ENCODE data around the gene SLC66A2. TPM values are rescaled to one million over a fixed set of nuclear protein-coding genes. Genes with fewer than 3 reads are reported as not detected.

The SLC66A2 gene
- total and polyA plus RNA-seq, 2 donors (not counting 1 experiment from before 2014, with no cell fraction given): 44.4 to 45.1 TPM

DNA sequence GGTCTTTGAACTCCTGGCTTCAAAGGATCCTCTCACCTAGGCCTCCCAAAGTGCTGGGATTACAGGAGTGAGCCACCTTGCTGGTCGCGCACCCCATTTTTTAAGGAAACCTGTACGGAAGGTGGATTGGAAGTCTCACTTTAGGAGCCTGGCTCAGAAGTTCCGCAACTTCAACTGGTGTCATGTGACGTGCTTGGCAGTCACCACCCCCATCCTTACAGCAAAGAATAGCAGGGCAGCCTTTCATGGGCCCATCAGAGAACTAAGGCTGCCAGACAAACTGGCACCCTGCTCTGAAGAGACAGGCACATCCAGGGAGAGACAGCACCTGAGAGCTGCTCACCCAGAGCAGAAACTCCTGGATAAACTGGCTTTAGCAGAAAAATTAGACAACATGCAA is 3.3 kb upstream of the SLC66A2 start:
- no peak overlapping the region for H3K9ac ChIP-seq (ENCODE audit: low read length)
- CTCF ChIA-PET: no interaction called here
- Mint-ChIP-seq H3K27me3 (no peaks in the 10 kb centered on the region), H3K4me1 (peaks cover 10% of the 10 kb centered on the region), H3K27ac (no peak overlapping the region), H3K9me3 (ENCODE audit: insufficient read depth) (no peaks in the 10 kb centered on the region), H3K4me3 (no peak overlapping the region)
- peaks cover 8% of the 10 kb centered on the region for H4K20me1 ChIP-seq (ENCODE audit: control insufficient read depth, insufficient read depth, low read length, poor library complexity, severe bottlenecking)
- DNase-seq: no peak
- peaks cover 15% of the 10 kb centered on the region for H3K79me2 ChIP-seq (ENCODE audit: control insufficient read depth, insufficient read depth, low read length)
- H2AFZ ChIP-seq (ENCODE audit: insufficient read depth, low read depth, low read length, poor library complexity, severe bottlenecking): no peak overlapping the region
- POLR2A ChIA-PET: interaction anchor here (0.6 kb wide), 1 partner anchor 31 kb away, joined by 4 read pairs; no protein-coding TSS in a partner anchor
- H3K9me3 ChIP-seq (ENCODE audit: control extremely low read depth in 1 of 3, control insufficient read depth in 2 of 3, insufficient read depth in 1 of 3, low read length in 2 of 3): no peaks in the 10 kb centered on the region
- intact Hi-C loops (cut with micrococcal nuclease): loop anchor here (5.0 kb wide), 1 partner anchor 193 kb away; no protein-coding TSS in a partner anchor
- TF ChIP-seq EZH2 (IDR thresholded peaks at IDR 0.05; ENCODE audit: borderline replicate concordance, insufficient read depth, low read depth, low read length, poor library complexity, severe bottlenecking): no peak
- TF ChIP-seq, protein P1, sequence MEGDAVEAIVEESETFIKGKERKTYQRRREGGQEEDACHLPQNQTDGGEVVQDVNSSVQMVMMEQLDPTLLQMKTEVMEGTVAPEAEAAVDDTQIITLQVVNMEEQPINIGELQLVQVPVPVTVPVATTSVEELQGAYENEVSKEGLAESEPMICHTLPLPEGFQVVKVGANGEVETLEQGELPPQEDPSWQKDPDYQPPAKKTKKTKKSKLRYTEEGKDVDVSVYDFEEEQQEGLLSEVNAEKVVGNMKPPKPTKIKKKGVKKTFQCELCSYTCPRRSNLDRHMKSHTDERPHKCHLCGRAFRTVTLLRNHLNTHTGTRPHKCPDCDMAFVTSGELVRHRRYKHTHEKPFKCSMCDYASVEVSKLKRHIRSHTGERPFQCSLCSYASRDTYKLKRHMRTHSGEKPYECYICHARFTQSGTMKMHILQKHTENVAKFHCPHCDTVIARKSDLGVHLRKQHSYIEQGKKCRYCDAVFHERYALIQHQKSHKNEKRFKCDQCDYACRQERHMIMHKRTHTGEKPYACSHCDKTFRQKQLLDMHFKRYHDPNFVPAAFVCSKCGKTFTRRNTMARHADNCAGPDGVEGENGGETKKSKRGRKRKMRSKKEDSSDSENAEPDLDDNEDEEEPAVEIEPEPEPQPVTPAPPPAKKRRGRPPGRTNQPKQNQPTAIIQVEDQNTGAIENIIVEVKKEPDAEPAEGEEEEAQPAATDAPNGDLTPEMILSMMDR (IDR thresholded peaks at IDR 0.05): no peak
- ATAC-seq (ENCODE audit: low read depth): no peak
- H3K27me3 ChIP-seq (replicated peaks in 1 of 4; ENCODE audit: control extremely low read depth in 1 of 4, control insufficient read depth in 3 of 4, insufficient read depth in 4 of 4, low read length in 3 of 4): no peaks in the 10 kb centered on the region
- no peak overlapping the region for H3K4me3 ChIP-seq (ENCODE audit: control extremely low read depth in 1 of 5, extremely low read depth in 1 of 5, insufficient read depth in 1 of 5, low read depth in 2 of 5, low read length in 4 of 5)
- H3K4me2 ChIP-seq (replicated peaks; ENCODE audit: low read depth, low read length, poor library complexity, severe bottlenecking): no peak overlapping the region
- WGBS (ENCODE audit: insufficient coverage): 80% methylated on average over 1 of the region's 5 CpGs
- peaks cover 8 to 16% of the 10 kb centered on the region in 2 donors for H3K4me1 ChIP-seq (ENCODE audit: control insufficient read depth in 2 of 2, insufficient read depth in 2 of 2, low read length in 2 of 2)
- H3K36me3 ChIP-seq (replicated peaks in 1 of 2; ENCODE audit: control extremely low read depth in 1 of 2, control insufficient read depth in 1 of 2, extremely low read depth in 1 of 2, insufficient read depth in 2 of 2, low read length in 1 of 2): no peaks in the 10 kb centered on the region
- no peak overlapping the region for H3K27ac ChIP-seq (ENCODE audit: low read length in 2 of 2)

DNA sequence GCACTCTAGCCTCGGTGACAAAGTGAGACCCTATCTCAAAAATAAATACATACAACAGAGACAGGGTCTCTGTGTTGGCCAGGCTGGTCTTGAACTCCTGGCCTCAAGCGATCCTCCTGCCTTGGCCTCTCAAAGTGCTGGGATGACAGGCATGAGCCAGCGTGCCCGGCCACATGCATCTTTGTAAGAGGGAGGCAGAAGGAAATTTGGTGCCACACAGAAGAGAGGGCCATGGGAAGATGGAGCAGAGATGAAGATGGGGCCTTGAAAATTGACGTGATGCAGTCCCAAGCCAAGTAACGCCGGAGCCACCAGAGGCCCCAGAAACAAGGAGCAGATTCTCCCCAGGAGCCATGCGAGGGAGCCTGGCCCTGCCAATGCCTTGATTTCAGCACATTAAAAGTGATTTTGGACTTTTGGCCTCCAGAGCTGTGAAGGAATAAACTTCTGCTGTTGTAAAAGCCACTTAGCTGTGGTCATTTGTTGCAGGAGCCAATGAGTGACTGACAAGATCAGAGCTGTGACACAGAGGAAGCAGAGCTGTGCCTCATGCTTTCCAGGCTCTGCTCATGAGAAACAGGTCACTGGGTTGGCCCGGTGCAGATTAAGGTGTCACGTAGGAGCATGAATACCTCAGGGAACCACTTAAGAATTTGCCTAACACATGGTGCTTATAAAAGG is 2.7 kb upstream of the SLC66A2 start:
- no peaks in the 10 kb centered on the region for H3K27me3 ChIP-seq (replicated peaks in 1 of 4; ENCODE audit: control extremely low read depth in 1 of 4, control insufficient read depth in 3 of 4, insufficient read depth in 4 of 4, low read length in 3 of 4)
- POLR2A ChIA-PET: no interaction called here
- no peak overlapping the region for H2AFZ ChIP-seq (ENCODE audit: insufficient read depth, low read depth, low read length, poor library complexity, severe bottlenecking)
- H3K27ac ChIP-seq (ENCODE audit: low read length in 2 of 2): no peak overlapping the region
- ATAC-seq (ENCODE audit: low read depth): no peak
- no peaks in the 10 kb centered on the region for H3K9me3 ChIP-seq (ENCODE audit: control extremely low read depth in 1 of 3, control insufficient read depth in 2 of 3, insufficient read depth in 1 of 3, low read length in 2 of 3)
- H3K4me1 ChIP-seq (ENCODE audit: control insufficient read depth in 2 of 2, insufficient read depth in 2 of 2, low read length in 2 of 2): peaks cover 15 to 20% of the 10 kb centered on the region in 2 donors
- Mint-ChIP-seq H3K27ac (no peak overlapping the region), H3K9me3 (ENCODE audit: insufficient read depth) (no peaks in the 10 kb centered on the region), H3K4me3 (peak overlapping the region; percentile 70), H3K27me3 (no peaks in the 10 kb centered on the region), H3K4me1 (peaks cover 15% of the 10 kb centered on the region)
- DNase-seq: no peak
- peaks cover 0 to 1% of the 10 kb centered on the region in 2 experiments for H3K36me3 ChIP-seq (replicated peaks in 1 of 2; ENCODE audit: control extremely low read depth in 1 of 2, control insufficient read depth in 1 of 2, extremely low read depth in 1 of 2, insufficient read depth in 2 of 2, low read length in 1 of 2)
- peaks cover 15% of the 10 kb centered on the region for H4K20me1 ChIP-seq (ENCODE audit: control insufficient read depth, insufficient read depth, low read length, poor library complexity, severe bottlenecking)
- peaks cover 22% of the 10 kb centered on the region for H3K79me2 ChIP-seq (ENCODE audit: control insufficient read depth, insufficient read depth, low read length)
- no peak for TF ChIP-seq EZH2 (IDR thresholded peaks at IDR 0.05; ENCODE audit: borderline replicate concordance, insufficient read depth, low read depth, low read length, poor library complexity, severe bottlenecking)
- TF ChIP-seq, protein P1 (IDR thresholded peaks at IDR 0.05): no peak
- intact Hi-C loops (cut with micrococcal nuclease): loop anchor here (5.0 kb wide), 1 partner anchor 193 kb away; no protein-coding TSS in a partner anchor
- no peak overlapping the region for H3K4me3 ChIP-seq (ENCODE audit: control extremely low read depth in 1 of 5, extremely low read depth in 1 of 5, insufficient read depth in 1 of 5, low read depth in 2 of 5, low read length in 4 of 5)
- H3K4me2 ChIP-seq (replicated peaks; ENCODE audit: low read depth, low read length, poor library complexity, severe bottlenecking): no peak overlapping the region
- no peak overlapping the region for H3K9ac ChIP-seq (ENCODE audit: low read length)
- CTCF ChIA-PET: no interaction called here
- 82% methylated on average over 9 of the region's 10 CpGs for WGBS (ENCODE audit: insufficient coverage)

Measured in B cell (primary cell).